ENCODE data around the gene ST6GALNAC3. TPM values are rescaled to one million over a fixed set of nuclear protein-coding genes. Genes with fewer than 3 reads are reported as not detected.
"Not testable (repeated sequence)": the region's sequence is repeated elsewhere in the genome, so short reads cannot be mapped to it uniquely, and the experiment has no call there.

The ST6GALNAC3 gene
- polyA plus RNA-seq, 3 donors: 63.8 to 87.0 (median 78.0) TPM

GRCh38 chr1:76095802-76096201, 21.3 kb downstream of the ST6GALNAC3 start:
- DNase-seq (ENCODE audit: extremely low read depth in 1 of 11, low read depth in 9 of 11, low spot score in 4 of 11): no peak

GRCh38 chr1:76097064-76097463, 22.5 kb downstream of the ST6GALNAC3 start:
- DNase-seq (ENCODE audit: extremely low read depth in 1 of 11, low read depth in 9 of 11, low spot score in 4 of 11): not testable (repeated sequence)

DNA sequence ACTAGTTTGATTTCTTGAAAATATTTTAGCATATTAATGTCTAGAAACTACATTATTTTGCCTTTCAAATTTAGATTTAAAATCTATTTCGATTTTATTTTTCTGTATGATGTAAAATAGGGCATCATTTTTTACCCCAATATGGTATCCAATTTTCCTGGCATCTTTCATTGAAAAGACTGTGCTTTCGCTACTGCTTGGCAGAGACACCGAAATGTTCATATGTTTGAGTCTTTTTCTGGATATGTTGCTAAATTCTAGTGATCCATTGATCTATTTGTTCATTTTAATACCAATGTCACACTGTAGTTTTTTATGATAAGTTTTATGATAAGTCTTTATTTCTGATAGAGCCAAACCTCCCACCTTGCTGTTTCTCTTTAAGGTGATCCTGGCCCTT, 24.3 kb downstream of the ST6GALNAC3 start:
- no peak for DNase-seq (ENCODE audit: extremely low read depth in 1 of 11, low read depth in 9 of 11, low spot score in 4 of 11)

GRCh38 chr1:76101548-76101947, 27.0 kb downstream of the ST6GALNAC3 start:
- DNase-seq (ENCODE audit: extremely low read depth in 1 of 11, low read depth in 9 of 11, low spot score in 4 of 11): no peak

GRCh38 chr1:76102046-76102445, 27.5 kb downstream of the ST6GALNAC3 start:
- DNase-seq (ENCODE audit: extremely low read depth in 1 of 11, low read depth in 9 of 11, low spot score in 4 of 11): no peak

- no peak for DNase-seq (ENCODE audit: extremely low read depth in 1 of 11, low read depth in 9 of 11, low spot score in 4 of 11)
Observed at GRCh38 chr1:76103034-76103433, 28.5 kb downstream of the ST6GALNAC3 start.

DNA sequence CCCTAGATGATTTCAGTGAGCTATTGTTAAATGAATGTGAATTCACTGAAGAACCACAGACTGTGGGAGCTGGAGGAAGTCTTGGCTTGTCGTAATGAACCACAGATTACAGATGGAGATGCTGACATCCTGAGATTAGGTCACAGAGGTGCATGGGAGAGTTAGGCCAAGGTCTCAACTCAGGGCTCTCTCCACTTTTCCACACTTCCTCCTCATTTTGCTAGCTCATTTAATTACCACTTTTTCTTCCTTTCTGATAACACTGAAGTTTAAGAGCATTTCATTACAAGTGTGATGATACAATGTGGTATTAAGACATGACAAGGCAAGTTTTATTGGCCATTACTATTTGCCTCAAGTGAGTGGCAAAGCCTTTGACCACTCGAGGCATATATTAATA, 30.8 kb downstream of the ST6GALNAC3 start:
- no peak for DNase-seq (ENCODE audit: extremely low read depth in 1 of 11, low read depth in 9 of 11, low spot score in 4 of 11)

DNA sequence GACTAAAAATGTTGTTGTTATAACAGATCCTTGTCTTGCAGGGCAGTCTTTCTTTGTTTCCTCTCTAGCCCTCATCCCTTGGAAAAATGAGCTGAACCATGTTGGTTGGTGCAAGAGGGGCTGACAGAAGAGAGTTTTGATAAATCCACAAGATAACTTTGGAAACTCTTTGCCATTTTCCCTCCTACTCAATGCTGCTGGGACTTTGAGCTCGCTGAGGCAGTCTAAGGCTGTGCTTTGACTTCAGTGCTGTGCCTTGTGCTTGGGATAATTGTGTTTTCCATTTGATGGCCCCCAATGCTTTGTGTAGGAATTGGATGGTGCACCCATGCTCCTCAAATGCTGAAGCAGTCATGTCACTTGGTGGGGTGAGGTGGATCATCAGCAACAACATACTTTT, 31.7 kb downstream of the ST6GALNAC3 start:
- no peak for DNase-seq (ENCODE audit: extremely low read depth in 1 of 11, low read depth in 9 of 11, low spot score in 4 of 11)

GRCh38 chr1:76106719-76107235, 32.2 kb downstream of the ST6GALNAC3 start:
- no peak for DNase-seq (ENCODE audit: extremely low read depth in 1 of 11, low read depth in 9 of 11, low spot score in 4 of 11)

DNA sequence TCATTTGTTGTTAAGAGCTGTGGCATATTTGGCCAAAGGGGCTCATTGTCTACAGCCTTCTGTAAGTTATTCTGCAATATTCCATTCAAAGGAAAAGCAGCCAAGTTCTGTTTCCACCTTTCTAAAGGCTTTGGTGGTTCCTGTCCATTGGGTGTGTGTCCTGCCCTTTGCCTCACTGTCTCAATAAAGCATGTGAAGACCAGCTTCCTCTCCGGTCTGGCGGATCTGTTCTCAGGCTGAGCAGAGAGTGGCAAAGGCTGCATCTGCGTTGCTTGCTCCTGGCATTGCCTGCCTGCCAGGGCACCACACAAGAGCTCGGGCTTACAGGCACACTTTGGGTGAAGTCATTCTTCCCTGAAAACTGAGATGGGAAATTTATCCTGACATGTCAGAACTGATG, 34.9 kb downstream of the ST6GALNAC3 start:
- DNase-seq (ENCODE audit: extremely low read depth in 1 of 11, low read depth in 9 of 11, low spot score in 4 of 11): no peak

- DNase-seq (ENCODE audit: extremely low read depth in 1 of 11, low read depth in 9 of 11, low spot score in 4 of 11): no peak
Observed at GRCh38 chr1:76109901-76110560, 35.5 kb downstream of the ST6GALNAC3 start.

DNA sequence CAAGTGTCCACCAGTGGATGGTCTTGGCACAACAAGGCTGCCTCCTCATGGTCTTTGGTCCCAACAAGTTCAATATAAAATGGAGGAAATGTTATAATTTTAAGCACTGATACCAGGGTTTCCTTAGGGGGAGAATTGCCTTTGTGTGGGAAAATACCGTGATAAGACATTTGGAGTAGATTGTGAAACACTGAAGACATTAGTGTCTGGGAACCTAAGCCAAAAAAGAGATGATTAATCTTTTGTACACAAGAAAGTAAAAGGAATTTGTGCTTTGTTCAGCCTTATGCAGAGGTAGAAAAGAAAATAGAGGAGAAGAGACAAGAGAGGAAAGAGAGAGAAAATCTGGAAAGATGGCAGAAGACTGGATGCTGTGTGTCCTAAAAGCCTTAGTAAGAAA, 36.1 kb downstream of the ST6GALNAC3 start:
- DNase-seq (ENCODE audit: extremely low read depth in 1 of 11, low read depth in 9 of 11, low spot score in 4 of 11): no peak

- DNase-seq (ENCODE audit: extremely low read depth in 1 of 11, low read depth in 9 of 11, low spot score in 4 of 11): not testable (repeated sequence)
Observed at GRCh38 chr1:76112321-76112720, 37.8 kb downstream of the ST6GALNAC3 start.

- DNase-seq (ENCODE audit: extremely low read depth in 1 of 11, low read depth in 9 of 11, low spot score in 4 of 11): no peak
Observed at GRCh38 chr1:76113446-76113845, 38.9 kb downstream of the ST6GALNAC3 start.

- DNase-seq (ENCODE audit: extremely low read depth in 1 of 11, low read depth in 9 of 11, low spot score in 4 of 11): no peak
Observed at GRCh38 chr1:76115171-76115570, 40.6 kb downstream of the ST6GALNAC3 start.

DNA sequence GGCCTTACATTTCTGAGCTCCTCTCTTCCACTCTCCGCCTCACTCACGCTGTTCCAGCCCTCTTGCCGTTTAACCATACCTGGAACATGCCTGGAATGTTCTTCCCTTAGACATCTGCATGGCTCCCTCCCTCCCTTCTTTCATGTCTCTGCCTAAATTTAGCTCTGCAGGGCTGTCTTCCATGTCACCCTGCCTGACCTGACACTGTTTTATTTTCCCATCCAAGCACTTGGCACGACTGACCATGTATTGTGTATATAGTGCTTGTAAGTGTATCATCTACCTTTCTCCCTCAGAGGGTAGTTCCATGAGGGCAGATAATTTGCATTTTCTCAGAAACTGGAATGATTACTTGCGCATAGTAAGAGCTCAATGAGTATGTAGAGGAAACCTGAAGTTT, 47.3 kb downstream of the ST6GALNAC3 start:
- no peak for DNase-seq (ENCODE audit: extremely low read depth in 1 of 11, low read depth in 9 of 11, low spot score in 4 of 11)

DNA sequence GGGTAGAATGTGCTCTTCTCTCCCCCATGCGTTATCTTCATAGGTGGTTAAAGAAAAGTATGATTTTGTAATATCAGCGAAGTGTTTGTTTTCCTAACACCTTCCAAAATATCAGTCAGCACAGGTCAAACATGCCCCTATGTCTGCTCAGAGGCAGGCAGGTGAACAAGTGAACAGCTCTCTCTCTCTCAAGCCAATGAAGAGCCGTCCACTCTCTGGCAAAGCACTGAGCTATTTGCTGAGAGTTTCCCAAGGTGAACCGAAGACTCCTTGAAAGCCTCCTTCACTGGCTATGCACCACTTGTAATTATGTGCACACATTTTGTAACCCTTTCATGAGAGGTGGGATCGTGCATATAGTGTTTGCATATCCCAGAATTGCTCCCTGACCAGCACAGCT, 47.7 kb downstream of the ST6GALNAC3 start:
- no peak for DNase-seq (ENCODE audit: extremely low read depth in 1 of 11, low read depth in 9 of 11, low spot score in 4 of 11)

DNA sequence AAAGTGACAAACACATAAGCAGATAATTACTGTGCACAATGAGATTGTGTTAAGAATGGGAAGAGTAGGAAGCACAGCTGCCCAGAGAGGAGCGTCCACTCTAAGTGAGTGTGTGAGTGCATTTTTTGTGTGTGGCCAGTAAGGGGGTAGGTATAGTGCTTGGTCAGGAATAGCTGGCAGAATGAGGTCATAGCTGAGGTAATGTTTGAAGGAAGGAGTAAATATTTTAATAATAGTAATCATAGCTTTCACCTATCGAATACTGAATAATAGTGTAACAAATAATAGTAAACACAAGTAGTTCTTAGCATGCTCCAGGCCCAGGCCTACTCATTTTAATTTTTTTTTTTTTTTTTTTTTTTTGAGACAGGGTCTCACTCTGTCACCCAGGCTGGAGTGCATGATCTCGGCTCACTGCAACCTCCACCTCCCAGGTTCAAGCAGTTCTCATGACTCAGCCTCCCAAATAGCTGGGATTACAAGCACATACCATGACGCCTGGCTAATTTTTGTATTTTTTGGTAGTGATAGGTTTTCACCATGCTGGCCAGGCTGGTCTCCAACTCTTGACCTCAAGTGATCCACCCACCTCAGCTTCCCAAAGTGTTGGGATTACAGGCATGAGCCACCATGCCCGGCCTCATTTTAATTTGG, 49.0 kb downstream of the ST6GALNAC3 start:
- DNase-seq (ENCODE audit: extremely low read depth in 1 of 11, low read depth in 9 of 11, low spot score in 4 of 11): not testable (repeated sequence)

GRCh38 chr1:76124196-76124595, 49.6 kb downstream of the ST6GALNAC3 start:
- DNase-seq (ENCODE audit: extremely low read depth in 1 of 11, low read depth in 9 of 11, low spot score in 4 of 11): no peak

DNA sequence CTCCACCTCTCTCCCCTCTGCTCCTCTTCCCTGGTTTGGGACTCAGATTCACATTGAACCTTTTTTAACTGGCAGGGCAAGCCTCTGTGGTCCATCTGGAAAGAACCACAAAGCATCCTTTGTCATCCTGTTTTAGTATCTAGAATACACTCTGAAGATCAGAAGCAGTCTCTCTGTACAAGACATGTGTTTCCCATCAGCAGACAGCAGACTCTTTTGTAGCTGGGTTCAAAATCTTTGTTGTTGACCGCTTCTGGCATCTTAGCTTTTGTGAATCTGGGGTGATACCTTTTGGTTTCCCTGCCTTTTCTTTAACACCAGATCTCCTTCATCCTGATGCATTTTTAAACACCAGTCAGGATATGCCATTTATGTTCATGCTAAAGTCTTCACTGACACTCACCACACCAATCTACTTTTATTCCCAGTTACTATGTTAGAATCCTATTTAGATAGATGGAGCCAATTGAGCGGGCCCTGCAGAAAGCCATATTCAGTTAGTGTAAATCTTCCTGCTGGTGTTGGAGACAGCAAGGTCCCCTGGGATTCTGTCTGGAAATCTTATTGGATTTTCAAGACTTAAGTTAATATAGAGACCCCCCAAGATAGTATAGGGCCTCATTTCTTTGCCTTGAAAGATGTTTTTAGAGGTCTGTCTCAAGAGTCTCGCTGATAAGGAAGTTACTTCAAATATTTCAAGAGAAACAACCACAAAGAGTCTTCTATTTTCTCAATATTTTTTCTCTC, 51.1 kb downstream of the ST6GALNAC3 start:
- DNase-seq (ENCODE audit: extremely low read depth in 1 of 11, low read depth in 9 of 11, low spot score in 4 of 11): peak in 10 of 11 donors; percentile 26 to 66 (median 49)
